Tibial nerve (tissue), 4 donors: ENCODE results near the gene H19. TPM values are rescaled to one million over a fixed set of nuclear protein-coding genes. Genes with fewer than 3 reads are reported as not detected.

Experiments used
- DNase-seq, 2 donors: peaks; one replicate each; pipeline ENCODE4 v3.0.0-alpha.2; 2019; ENCODE audit warnings: low spot score in 2 of 2
- H3K27ac ChIP-seq, 4 donors: fragments of 200-600 bp; sonication (generic) in 3 of 4; one replicate each; pipeline ENCODE4 v1.5.1; 2017 to 2019; ENCODE audit warnings: mild to moderate bottlenecking in 1 of 4
- H3K27me3 ChIP-seq, 2 donors: fragments of 200-600 bp; sonication (generic) in 1 of 2; one replicate each; pipeline versions ENCODE4 v1.5.1 to v1.6.0; 2017 to 2019
- H3K36me3 ChIP-seq, 3 donors: fragments of 200-600 bp; sonication (generic); one replicate each; pipeline ENCODE4 v1.5.1; 2018 to 2019
- H3K4me1 ChIP-seq, 4 donors: fragments of 200-600 bp; sonication (generic) in 3 of 4; one replicate each; pipeline ENCODE4 v1.5.1; 2017 to 2019
- H3K4me3 ChIP-seq, 4 donors: fragments of 200-600 bp; sonication (generic) in 3 of 4; one replicate each; pipeline ENCODE4 v1.5.1; 2017 to 2019; ENCODE audit warnings: mild to moderate bottlenecking in 1 of 4, moderate library complexity in 1 of 4
- H3K9me3 ChIP-seq, 4 donors: fragments of 200-600 bp; sonication (generic) in 3 of 4; one replicate each; pipeline ENCODE4 v1.5.1; 2017 to 2019
- EP300 ChIP-seq, 2 donors: sonication (generic); formaldehyde crosslinking; IDR thresholded peaks; one replicate each; pipeline ENCODE4 v1.6.1; 2017; ENCODE audit warnings: antibody characterized with exemption in 2 of 2, mild to moderate bottlenecking in 1 of 2
- POLR2A ChIP-seq, 2 donors: fragments of 450-650 bp; IDR thresholded peaks; one replicate each; pipeline ENCODE4 v1.6.1; 2017; ENCODE audit warnings: antibody characterized with exemption in 2 of 2, mild to moderate bottlenecking in 2 of 2, moderate library complexity in 2 of 2
- WGBS, 2 donors: methylation state at CpG; one replicate each; pipeline ENCODE4 v1.1.5; 2018; 5-methylcytosine and 5-hydroxymethylcytosine counted together
- total RNA-seq, 4 donors: library from RNA; depleted of rRNA; stranded (reverse); fragments of >200 nt; gene quantifications; one replicate each; pipeline ENCODE4 v1.1.0, GENCODE V29; 2016
- TF ChIP-seq, protein P1 (sequence below), 5 experiments: fragments of 200-600 bp in 3 of 5; fragments of 450-650 bp in 2 of 5; sonication (generic) in 3 of 5; IDR thresholded peaks; one replicate each; pipeline ENCODE4 v1.5.1; 2016 to 2019; ENCODE audit warnings: antibody characterized with exemption in 5 of 5, mild to moderate bottlenecking in 3 of 5, moderate library complexity in 2 of 5

The H19 gene
- total RNA-seq, 4 donors from 2014 or later = 355 to 642 (median 407) TPM

DNA sequence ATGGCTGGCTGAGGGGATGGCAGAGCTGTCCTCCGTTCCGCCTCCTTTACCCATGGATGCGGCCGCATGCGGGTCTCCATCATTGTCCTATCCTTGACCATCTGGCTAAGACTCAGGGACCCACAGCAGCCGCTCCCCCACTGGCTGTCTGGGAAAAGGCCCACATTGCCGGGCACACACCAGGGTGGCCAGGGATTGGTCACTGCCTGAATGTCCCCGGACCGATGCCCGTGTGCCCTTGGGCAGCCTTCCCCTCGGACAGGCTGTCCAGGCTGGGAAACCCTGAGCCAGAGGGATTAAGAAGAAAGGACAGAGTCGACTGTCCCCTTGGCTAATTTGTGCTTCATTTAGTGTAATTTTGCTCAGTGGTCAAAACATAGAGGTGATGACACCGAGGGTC is 22.5 kb downstream of the H19 start:
- TF ChIP-seq POLR2A (IDR thresholded peaks at IDR 0.05) = no peak
- TF ChIP-seq, protein P1, sequence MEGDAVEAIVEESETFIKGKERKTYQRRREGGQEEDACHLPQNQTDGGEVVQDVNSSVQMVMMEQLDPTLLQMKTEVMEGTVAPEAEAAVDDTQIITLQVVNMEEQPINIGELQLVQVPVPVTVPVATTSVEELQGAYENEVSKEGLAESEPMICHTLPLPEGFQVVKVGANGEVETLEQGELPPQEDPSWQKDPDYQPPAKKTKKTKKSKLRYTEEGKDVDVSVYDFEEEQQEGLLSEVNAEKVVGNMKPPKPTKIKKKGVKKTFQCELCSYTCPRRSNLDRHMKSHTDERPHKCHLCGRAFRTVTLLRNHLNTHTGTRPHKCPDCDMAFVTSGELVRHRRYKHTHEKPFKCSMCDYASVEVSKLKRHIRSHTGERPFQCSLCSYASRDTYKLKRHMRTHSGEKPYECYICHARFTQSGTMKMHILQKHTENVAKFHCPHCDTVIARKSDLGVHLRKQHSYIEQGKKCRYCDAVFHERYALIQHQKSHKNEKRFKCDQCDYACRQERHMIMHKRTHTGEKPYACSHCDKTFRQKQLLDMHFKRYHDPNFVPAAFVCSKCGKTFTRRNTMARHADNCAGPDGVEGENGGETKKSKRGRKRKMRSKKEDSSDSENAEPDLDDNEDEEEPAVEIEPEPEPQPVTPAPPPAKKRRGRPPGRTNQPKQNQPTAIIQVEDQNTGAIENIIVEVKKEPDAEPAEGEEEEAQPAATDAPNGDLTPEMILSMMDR (IDR thresholded peaks at IDR 0.05) = no peak
- Histone ChIP-seq H3K4me1 (no peaks in the 10 kb centered on the region), H3K36me3 (no peaks in the 10 kb centered on the region), H3K27ac (no peak overlapping the region), H3K4me3 (no peak overlapping the region), H3K9me3 (no peaks in the 10 kb centered on the region), H3K27me3 (no peaks in the 10 kb centered on the region)
- DNase-seq = no peak
- no CpG with 5 or more reads among the region's 13 CpGs for WGBS, 2 donors

GRCh38 chr11:1970956-1971355 is 26.7 kb downstream of the H19 start:
- TF ChIP-seq EP300 (IDR thresholded peaks at IDR 0.05) = no peak
- TF ChIP-seq, protein P1 (IDR thresholded peaks at IDR 0.05) = no peak
- TF ChIP-seq POLR2A (IDR thresholded peaks at IDR 0.05) = no peak
- H3K27ac ChIP-seq = no peak overlapping the region
- no peaks in the 10 kb centered on the region for H3K36me3 ChIP-seq
- no peaks in the 10 kb centered on the region for H3K27me3 ChIP-seq
- H3K4me3 ChIP-seq = no peak overlapping the region
- no peak for DNase-seq
- H3K9me3 ChIP-seq = no peaks in the 10 kb centered on the region
- WGBS, 2 donors = 82 to 92% methylated on average over 10 to 14 of the region's 15 CpGs
- no peaks in the 10 kb centered on the region for H3K4me1 ChIP-seq

DNA sequence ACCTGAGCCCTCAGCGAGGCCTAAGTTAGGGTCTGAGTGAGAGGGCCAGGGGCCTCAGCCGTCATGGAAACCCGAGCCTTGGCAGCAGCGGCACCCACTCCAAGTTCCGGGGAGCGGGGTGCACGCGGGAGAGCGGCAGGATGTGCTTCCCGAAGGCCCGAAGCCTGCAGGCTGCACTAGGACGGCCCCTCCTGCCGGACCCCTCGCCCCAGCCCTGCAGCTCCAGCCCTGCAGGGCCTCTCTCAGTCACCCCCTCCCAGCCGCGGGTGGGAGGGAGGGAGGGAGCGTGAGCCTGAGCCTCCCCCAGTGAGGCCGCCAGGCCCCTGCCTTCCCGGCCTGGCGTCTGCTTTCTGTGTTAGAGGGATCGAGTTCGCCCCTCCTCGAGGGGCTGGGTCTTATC is 27.9 kb downstream of the H19 start:
- H3K4me3 ChIP-seq = no peak overlapping the region
- no peaks in the 10 kb centered on the region for H3K27me3 ChIP-seq
- DNase-seq = no peak
- no peak overlapping the region for H3K27ac ChIP-seq
- no peaks in the 10 kb centered on the region for H3K36me3 ChIP-seq
- TF ChIP-seq, protein P1 (IDR thresholded peaks at IDR 0.05) = no peak
- TF ChIP-seq POLR2A (IDR thresholded peaks at IDR 0.05) = no peak
- TF ChIP-seq EP300 (IDR thresholded peaks at IDR 0.05) = no peak
- WGBS, 2 donors = no CpG with 5 or more reads among the region's 23 CpGs
- no peaks in the 10 kb centered on the region for H3K4me1 ChIP-seq
- H3K9me3 ChIP-seq = no peaks in the 10 kb centered on the region

- no peaks in the 10 kb centered on the region for H3K4me1 ChIP-seq
- no CpG with 5 or more reads among the region's 21 CpGs for WGBS, 2 donors
- no peak overlapping the region for H3K27ac ChIP-seq
- H3K9me3 ChIP-seq = no peaks in the 10 kb centered on the region
- no peak overlapping the region for H3K4me3 ChIP-seq
- TF ChIP-seq POLR2A (IDR thresholded peaks at IDR 0.05) = no peak
- TF ChIP-seq, protein P1 (IDR thresholded peaks at IDR 0.05) = no peak
- no peak for TF ChIP-seq EP300 (IDR thresholded peaks at IDR 0.05)
- DNase-seq = no peak
- no peaks in the 10 kb centered on the region for H3K36me3 ChIP-seq
- H3K27me3 ChIP-seq = no peaks in the 10 kb centered on the region
Observed at GRCh38 chr11:1969035-1969434, 28.6 kb downstream of the H19 start.

GRCh38 chr11:1968454-1969002 is 29.1 kb downstream of the H19 start:
- Histone ChIP-seq H3K27me3 (no peaks in the 10 kb centered on the region), H3K4me3 (no peak overlapping the region), H3K9me3 (no peaks in the 10 kb centered on the region), H3K27ac (no peak overlapping the region), H3K36me3 (no peaks in the 10 kb centered on the region), H3K4me1 (no peaks in the 10 kb centered on the region)
- no peak for DNase-seq
- WGBS, 2 donors = no CpG with 5 or more reads among the region's 24 CpGs
- TF ChIP-seq POLR2A (IDR thresholded peaks at IDR 0.05) = no peak
- TF ChIP-seq EP300 (IDR thresholded peaks at IDR 0.05) = no peak
- TF ChIP-seq, protein P1 (IDR thresholded peaks at IDR 0.05) = no peak
